Activated naive CD8-positive, alpha-beta T cell (primary cell): ENCODE results near the gene NPS.

ENCODE experiments used
- H3K27ac Mint-ChIP-seq: one replicate; pipeline ENCODE4 v1.8.0; 2021; ENCODE audit warnings: mixed read lengths
- H3K27me3 Mint-ChIP-seq: one replicate; pipeline ENCODE4 v1.8.0; 2021; ENCODE audit warnings: mixed read lengths
- H3K36me3 Mint-ChIP-seq: one replicate; pipeline ENCODE4 v1.8.0; 2021; ENCODE audit warnings: mixed read lengths
- H3K4me1 Mint-ChIP-seq: one replicate; pipeline ENCODE4 v1.8.0; 2021; ENCODE audit warnings: low read depth, mixed read lengths
- H3K4me3 Mint-ChIP-seq: one replicate; pipeline ENCODE4 v1.8.0; 2021; ENCODE audit warnings: mild to moderate bottlenecking, mixed read lengths
- H3K9me3 Mint-ChIP-seq: one replicate; pipeline ENCODE4 v1.8.0; 2021; ENCODE audit warnings: low read depth, mixed read lengths

The NPS gene

DNA sequence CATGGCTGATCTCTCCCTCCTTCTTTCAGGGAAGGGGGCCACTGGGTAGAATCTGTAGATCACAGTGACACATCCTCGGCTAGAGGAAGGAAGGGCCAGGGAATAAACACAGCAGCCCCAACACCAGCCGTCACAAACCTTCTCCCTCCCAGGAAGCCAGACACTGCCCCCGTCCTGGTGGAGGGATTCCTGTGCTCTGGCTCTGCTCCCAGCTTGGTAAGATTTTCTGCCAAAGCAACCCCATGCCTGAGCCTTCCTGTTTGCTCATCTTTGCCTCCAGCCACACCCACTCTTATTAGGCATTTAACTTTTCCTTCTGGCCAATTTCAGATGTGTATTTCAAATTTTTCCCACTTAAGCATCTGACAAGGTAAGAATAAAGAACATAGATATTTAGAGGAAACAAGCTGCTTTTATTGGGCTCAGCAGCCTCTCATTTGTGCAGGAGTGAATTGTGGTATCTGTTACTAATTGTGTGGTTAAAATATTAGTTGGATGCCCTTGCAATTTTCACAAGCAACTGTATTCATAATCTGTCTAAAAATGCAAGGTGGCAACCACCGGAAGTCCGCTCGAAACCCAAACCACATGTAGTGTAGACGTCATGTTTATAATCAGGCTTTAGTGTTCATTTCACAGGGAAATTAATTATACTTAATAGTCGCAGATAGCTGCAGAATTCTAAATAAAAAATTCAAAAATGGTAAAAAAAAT is 13.2 kb upstream of the NPS start:
- H3K27ac Mint-ChIP-seq, result no peak overlapping the region
- H3K9me3 Mint-ChIP-seq, result no peaks in the 10 kb centered on the region
- H3K4me3 Mint-ChIP-seq, result no peak overlapping the region
- H3K36me3 Mint-ChIP-seq, result no peaks in the 10 kb centered on the region
- H3K4me1 Mint-ChIP-seq, result no peaks in the 10 kb centered on the region
- H3K27me3 Mint-ChIP-seq, result peaks cover 1% of the 10 kb centered on the region

DNA sequence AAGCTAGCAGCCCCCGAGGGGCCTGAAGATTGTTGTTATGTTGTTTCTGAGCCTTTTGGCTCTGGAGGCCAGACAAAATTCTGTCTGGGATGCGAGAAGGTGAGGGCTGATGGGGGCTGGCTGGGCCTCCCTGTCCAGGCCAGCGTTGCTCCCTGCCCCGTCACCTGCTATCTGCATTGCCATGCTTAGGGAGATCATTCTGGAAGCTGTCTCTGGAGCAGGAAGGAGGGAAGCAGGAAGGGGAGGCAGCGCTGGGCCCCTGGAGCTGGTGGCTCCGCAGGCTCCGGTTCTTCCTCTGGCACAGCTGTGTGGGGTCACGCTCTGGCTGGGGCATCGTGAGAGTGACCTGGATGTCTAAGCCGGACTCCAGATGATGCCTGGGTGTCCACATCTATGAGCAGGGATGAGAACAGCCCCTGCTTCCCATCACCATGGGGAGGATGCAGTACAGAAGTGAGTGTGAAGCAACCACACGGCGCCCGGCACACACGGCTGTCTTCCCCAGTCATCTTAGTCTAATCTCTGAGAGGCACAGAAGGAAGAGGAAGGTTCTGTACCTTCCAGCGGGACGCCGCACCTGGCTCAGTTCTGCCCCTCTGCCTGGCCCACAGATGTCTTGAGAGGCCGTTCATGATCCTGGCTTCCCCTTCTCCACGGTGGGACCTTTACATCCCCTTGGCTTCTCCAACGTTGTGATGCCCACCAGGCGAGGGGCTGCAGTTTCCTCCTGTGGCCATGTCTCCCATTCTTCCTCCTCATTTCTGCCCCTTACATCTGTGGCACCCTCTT is 11.9 kb upstream of the NPS start:
- Mint-ChIP-seq H3K27me3 (peaks cover 1% of the 10 kb centered on the region), H3K27ac (no peak overlapping the region), H3K4me3 (no peak overlapping the region), H3K4me1 (no peaks in the 10 kb centered on the region), H3K36me3 (no peaks in the 10 kb centered on the region), H3K9me3 (no peaks in the 10 kb centered on the region)

DNA sequence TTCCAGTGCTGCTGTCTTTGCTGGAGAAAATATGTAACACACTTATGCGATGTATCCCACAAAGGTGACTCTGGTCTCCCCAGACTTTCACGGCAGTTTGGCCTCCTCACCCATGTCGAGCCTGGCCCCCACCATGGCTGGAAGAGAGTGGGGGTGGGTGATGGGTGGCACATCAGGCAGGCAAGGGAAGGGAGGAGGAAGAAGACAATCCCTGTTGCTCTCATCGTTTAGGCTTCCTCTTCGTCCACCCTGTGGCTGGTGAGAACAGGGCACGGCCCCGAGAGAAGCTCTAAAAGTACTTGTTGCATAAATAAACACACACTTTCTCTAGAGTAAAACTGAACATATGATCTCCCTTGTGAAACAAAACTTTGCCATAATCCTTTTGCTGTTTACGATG is 11.2 kb upstream of the NPS start:
- H3K4me3 Mint-ChIP-seq, result no peak overlapping the region
- H3K36me3 Mint-ChIP-seq, result no peaks in the 10 kb centered on the region
- H3K27me3 Mint-ChIP-seq, result peaks cover 1% of the 10 kb centered on the region
- H3K9me3 Mint-ChIP-seq, result no peaks in the 10 kb centered on the region
- no peaks in the 10 kb centered on the region for H3K4me1 Mint-ChIP-seq
- no peak overlapping the region for H3K27ac Mint-ChIP-seq

DNA sequence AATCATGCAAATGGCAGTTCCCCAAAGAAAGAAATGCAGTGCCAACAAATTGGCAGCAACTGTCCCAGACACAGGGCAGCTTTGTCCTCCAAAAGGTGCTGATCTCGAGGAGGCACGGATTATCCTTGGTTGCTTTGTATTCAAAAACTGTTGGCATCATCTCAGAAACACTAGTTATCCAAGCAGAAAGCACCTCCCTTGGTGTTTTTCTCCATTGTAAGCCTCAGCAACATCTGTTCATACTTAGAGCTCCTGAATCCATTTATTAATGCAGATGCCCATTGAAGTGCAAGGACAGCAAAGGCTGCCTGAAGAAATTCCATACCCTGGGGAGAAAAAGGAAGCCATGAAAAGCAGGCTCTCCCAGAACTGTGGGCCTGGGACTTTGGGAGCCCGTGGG is 1.1 kb upstream of the NPS start:
- no peak overlapping the region for H3K27ac Mint-ChIP-seq
- H3K36me3 Mint-ChIP-seq, result no peaks in the 10 kb centered on the region
- H3K4me3 Mint-ChIP-seq, result no peak overlapping the region
- peaks cover 23% of the 10 kb centered on the region for H3K9me3 Mint-ChIP-seq
- H3K4me1 Mint-ChIP-seq, result no peaks in the 10 kb centered on the region
- H3K27me3 Mint-ChIP-seq, result no peaks in the 10 kb centered on the region

DNA sequence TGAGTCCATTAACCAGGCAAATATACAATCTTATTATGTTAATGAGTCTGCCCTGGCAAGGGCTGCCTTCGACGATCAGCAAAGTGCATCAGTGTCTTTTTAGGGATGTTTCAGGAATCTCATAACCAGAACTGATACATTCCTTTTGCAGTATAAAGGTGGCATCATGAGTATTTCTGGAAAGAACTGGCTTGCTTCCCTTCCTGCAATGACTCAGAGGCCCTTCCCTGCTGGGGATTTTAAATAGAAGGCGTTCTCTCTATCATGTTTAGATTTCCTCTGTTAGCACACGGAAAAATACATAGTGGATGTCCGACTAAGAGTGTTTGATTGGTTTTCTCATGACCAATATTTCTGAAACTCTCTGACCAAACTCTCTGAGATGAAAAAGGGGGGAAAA is 1.8 kb downstream of the NPS start:
- Mint-ChIP-seq H3K36me3 (no peaks in the 10 kb centered on the region), H3K9me3 (peaks cover 9% of the 10 kb centered on the region), H3K4me3 (no peak overlapping the region), H3K4me1 (no peaks in the 10 kb centered on the region), H3K27me3 (no peaks in the 10 kb centered on the region), H3K27ac (no peak overlapping the region)

DNA sequence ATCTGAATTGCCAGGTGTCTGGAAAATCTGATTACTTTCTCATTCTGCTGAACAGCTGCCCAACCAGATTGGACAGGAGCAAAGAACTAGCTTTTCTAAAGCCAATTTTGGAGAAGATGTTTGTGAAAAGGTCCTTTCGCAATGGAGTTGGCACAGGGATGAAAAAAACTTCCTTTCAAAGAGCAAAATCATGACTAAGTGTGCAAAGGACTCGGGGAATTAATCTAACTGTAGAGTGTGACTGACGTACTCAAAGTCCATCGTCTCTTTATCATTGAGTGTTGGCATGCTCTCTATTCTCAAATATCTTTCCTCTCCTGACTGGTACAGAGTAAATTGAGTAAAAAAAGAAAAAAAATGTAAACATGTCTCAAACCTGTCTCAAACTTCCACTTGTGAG is 3.3 kb downstream of the NPS start:
- H3K27ac Mint-ChIP-seq, result no peak overlapping the region
- H3K4me1 Mint-ChIP-seq, result no peaks in the 10 kb centered on the region
- no peaks in the 10 kb centered on the region for H3K9me3 Mint-ChIP-seq
- peaks cover 2% of the 10 kb centered on the region for H3K27me3 Mint-ChIP-seq
- H3K36me3 Mint-ChIP-seq, result no peaks in the 10 kb centered on the region
- H3K4me3 Mint-ChIP-seq, result no peak overlapping the region

DNA sequence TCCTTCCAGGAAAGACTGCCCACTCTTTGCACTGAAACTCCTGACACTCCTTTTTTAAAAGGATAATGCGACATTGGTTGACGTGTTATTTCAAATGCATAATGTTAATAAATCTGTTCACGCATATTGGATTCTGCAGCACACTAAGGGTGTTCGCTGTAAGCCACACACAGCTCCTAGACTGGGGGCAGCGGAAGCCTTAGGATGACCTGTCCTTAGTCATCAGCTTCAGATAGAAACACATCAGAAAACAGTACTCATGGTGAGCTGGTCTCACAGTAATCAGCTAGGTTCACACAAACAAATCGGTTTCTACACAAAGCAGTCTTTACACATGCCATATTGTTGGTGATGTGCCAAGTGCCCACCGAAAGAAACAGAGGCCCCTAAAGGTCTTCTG is 4.3 kb downstream of the NPS start:
- Mint-ChIP-seq H3K36me3 (no peaks in the 10 kb centered on the region), H3K27me3 (peaks cover 2% of the 10 kb centered on the region), H3K27ac (no peak overlapping the region), H3K4me3 (no peak overlapping the region), H3K9me3 (no peaks in the 10 kb centered on the region), H3K4me1 (no peaks in the 10 kb centered on the region)

DNA sequence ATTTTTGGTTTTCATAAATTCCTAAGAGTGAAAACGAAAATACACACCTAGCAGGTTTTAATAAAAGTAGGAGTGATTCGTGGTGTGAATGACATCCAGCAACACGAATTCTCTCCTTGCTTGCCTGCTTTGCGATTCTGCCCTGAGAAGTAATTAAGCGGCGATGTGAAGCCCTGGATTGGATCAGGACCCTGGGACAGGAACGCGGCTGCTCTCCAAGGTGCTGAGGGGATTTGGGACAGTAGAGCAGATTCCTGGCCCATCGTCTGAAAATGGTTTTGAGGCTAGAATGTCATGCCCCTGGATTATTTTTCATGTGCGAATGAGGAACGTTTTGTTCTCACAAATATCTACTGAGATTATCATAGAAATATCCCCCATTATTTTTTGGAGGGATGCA is 7.8 kb downstream of the NPS start:
- no peak overlapping the region for H3K27ac Mint-ChIP-seq
- peaks cover 2% of the 10 kb centered on the region for H3K27me3 Mint-ChIP-seq
- H3K36me3 Mint-ChIP-seq, result no peaks in the 10 kb centered on the region
- no peaks in the 10 kb centered on the region for H3K9me3 Mint-ChIP-seq
- no peaks in the 10 kb centered on the region for H3K4me1 Mint-ChIP-seq
- no peak overlapping the region for H3K4me3 Mint-ChIP-seq

GRCh38 chr10:127561647-127562046 is 12.5 kb downstream of the NPS start:
- Mint-ChIP-seq H3K36me3 (no peaks in the 10 kb centered on the region), H3K27me3 (peaks cover 3% of the 10 kb centered on the region), H3K27ac (no peak overlapping the region), H3K9me3 (no peaks in the 10 kb centered on the region), H3K4me3 (no peak overlapping the region), H3K4me1 (no peaks in the 10 kb centered on the region)

DNA sequence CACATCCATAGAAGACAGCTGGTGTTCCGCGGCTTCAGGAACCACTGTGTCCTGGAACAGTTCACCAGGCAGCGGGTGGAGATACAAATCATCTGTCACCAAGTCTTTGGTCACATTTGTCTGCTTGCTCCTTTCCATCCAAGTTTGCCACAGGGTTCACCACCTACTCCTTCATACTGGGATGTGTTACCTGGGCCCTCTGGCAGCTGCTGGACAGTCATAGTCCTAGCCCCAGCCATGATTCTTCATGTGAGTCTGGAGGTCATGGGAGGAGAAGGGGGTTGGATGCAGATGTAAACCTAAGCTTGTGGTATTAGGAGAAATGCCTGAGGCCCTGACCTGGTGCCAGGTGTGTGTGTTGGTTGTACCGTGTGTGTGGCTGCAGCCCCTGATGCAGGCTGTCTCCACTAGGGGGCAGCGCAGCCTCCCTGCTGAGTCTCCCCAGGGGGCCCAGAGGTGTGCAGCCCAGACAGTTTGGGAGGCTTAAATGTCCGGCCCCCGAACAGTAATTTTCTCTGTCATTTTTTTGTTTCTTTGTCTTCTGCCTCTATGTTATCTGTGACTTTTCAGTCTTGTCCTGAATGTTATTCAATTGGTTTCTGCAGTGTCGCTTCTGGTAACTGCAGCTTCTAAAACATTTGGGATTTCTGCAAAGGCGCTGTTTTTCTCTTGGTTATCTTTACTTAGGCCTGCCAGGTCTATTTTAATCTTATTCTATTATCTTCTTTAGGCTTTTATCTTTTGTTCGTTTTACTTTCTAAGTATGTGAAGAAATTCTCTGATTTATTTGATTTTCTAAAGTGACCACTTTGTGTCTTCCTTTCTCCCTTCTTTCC is 14.8 kb downstream of the NPS start:
- H3K4me1 Mint-ChIP-seq, result no peaks in the 10 kb centered on the region
- H3K27ac Mint-ChIP-seq, result no peak overlapping the region
- no peaks in the 10 kb centered on the region for H3K9me3 Mint-ChIP-seq
- no peak overlapping the region for H3K4me3 Mint-ChIP-seq
- no peaks in the 10 kb centered on the region for H3K36me3 Mint-ChIP-seq
- H3K27me3 Mint-ChIP-seq, result peaks cover 3% of the 10 kb centered on the region

DNA sequence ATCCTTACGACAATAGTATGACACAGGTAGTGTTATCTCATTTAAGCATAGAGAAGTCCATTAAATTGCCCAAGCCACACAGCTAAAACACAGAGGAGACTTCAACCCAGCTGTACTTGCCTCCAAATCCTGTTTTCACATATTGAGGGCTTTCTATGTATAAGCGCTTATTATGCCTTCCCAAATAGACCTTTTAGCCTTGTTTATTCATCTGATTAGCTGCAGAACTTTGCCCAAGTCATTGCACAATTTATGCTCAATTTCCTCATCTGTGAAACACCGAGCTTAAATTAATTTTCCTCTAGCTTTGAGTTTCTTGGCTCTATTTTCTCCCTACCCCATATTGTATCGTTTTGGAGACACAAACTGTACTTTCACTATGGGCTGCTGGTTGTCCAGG is 15.5 kb downstream of the NPS start:
- H3K4me1 Mint-ChIP-seq, result no peaks in the 10 kb centered on the region
- peaks cover 8% of the 10 kb centered on the region for H3K27me3 Mint-ChIP-seq
- H3K4me3 Mint-ChIP-seq, result no peak overlapping the region
- H3K9me3 Mint-ChIP-seq, result no peaks in the 10 kb centered on the region
- H3K36me3 Mint-ChIP-seq, result no peaks in the 10 kb centered on the region
- H3K27ac Mint-ChIP-seq, result no peak overlapping the region

- H3K4me3 Mint-ChIP-seq, result no peak overlapping the region
- peaks cover 10% of the 10 kb centered on the region for H3K27me3 Mint-ChIP-seq
- H3K36me3 Mint-ChIP-seq, result no peaks in the 10 kb centered on the region
- no peaks in the 10 kb centered on the region for H3K4me1 Mint-ChIP-seq
- H3K9me3 Mint-ChIP-seq, result no peaks in the 10 kb centered on the region
- no peak overlapping the region for H3K27ac Mint-ChIP-seq
Measured at GRCh38 chr10:127565583-127565982, 16.5 kb downstream of the NPS start.

DNA sequence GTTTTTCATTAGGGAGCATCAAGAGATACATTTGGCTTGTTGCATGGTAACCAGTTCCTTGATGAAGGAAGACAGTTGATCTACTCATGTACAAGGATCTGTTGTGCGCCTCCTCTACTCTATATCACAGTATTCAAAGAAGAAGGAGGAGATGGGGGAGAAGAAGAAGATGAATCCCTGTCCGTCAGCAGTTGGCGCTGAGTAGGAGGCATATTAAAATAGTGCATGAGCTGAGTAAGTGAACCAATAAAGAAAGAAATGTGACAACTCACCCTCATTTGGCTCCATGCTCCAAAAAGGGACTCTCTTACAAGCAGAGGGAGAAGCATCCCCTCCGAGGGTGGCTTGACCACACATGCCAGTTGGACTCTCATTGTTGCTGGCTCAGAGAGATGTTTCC is 20.1 kb downstream of the NPS start:
- no peaks in the 10 kb centered on the region for H3K4me1 Mint-ChIP-seq
- H3K4me3 Mint-ChIP-seq, result no peak overlapping the region
- peaks cover 7% of the 10 kb centered on the region for H3K9me3 Mint-ChIP-seq
- H3K27ac Mint-ChIP-seq, result no peak overlapping the region
- H3K36me3 Mint-ChIP-seq, result no peaks in the 10 kb centered on the region
- peaks cover 10% of the 10 kb centered on the region for H3K27me3 Mint-ChIP-seq

DNA sequence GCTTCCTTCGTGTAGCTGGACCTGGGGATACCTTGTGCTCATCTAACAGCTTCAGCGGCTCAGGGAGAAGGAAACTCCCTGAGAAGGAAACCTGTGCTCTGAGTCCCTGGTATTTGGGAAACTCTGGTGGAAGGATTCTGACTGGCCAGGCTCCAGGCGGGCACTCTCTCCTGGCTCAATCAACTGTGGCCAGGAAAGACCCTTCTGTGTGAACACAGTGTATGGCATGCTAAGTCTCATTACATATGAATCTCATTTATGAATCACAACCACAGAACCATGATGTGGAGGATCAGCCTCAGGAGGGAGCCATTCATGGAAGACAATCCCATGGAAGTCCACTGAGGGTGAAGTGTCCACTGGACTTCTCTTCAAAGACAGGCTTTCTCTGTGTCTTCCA is 20.9 kb downstream of the NPS start:
- Mint-ChIP-seq H3K4me1 (no peaks in the 10 kb centered on the region), H3K27me3 (peaks cover 7% of the 10 kb centered on the region), H3K9me3 (peaks cover 7% of the 10 kb centered on the region), H3K4me3 (no peak overlapping the region), H3K36me3 (no peaks in the 10 kb centered on the region), H3K27ac (no peak overlapping the region)

GRCh38 chr10:127571386-127571785 is 22.3 kb downstream of the NPS start:
- Mint-ChIP-seq H3K27me3 (peaks cover 7% of the 10 kb centered on the region), H3K4me3 (no peak overlapping the region), H3K4me1 (no peaks in the 10 kb centered on the region), H3K27ac (no peak overlapping the region), H3K36me3 (no peaks in the 10 kb centered on the region), H3K9me3 (peaks cover 7% of the 10 kb centered on the region)
